Measurements from ENCODE around the gene PPP1R13B. TPM values are rescaled to one million over a fixed set of nuclear protein-coding genes. Genes with fewer than 3 reads are reported as not detected.

PPP1R13B gene
- polyA plus RNA-seq, 1 donor (not counting 4 experiments of a cell fraction or from before 2014, with no cell fraction given), result 7.7 TPM

DNA sequence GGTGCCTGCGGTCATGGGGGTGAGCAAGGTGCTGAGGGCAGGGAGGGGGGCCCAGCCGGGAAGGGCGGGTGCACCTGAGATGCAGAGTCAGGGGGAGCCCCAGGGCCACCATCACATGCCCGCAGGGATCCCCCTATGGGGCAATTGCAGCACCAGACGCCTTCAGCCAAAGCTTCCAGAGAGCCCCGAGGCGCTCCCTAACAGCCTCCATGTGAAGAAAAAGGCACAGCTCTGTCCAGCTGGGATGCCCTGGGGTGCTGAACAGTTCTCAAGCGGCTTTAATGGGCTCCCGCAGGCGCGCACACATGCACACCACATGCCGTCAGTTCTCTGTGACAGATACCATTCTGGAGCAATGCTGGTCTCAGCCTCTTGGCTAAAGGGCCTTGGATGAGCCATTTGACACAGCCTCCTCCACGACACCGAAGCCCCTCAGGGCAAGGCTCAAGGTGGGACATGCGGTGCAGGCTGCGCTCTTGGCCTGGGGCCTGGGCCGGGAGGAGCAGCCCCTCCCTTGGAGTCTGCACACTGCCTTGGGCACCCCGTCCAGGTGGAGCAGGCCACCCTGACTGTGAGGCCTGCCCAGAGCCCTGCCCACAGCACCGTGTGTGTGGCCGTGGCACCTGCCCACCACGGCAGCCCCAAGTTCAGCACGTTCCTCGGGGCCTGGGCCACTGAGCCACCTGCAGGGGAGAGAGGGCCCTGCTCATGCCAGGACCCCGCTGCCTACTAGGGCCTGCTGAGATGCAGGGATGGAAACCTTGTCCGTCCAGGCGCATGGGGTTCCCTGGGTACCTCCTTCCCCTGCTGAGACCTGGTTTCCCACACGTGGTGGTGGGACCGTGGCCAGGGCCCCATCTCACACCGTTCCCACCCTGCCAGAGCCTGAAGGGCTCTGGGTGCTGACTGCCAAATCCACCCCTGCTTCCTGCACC is 139.8 kb downstream of the PPP1R13B start:
- Histone ChIP-seq H3K4me3 (ENCODE audit: control insufficient read depth in 2 of 3, extremely low read depth in 1 of 3, insufficient read depth in 2 of 3, low read depth in 1 of 3, low read length in 3 of 3) (no peak overlapping the region), H3K9me3 (ENCODE audit: control insufficient read depth, low read depth, low read length) (no peaks in the 10 kb centered on the region), H2AFZ (ENCODE audit: control insufficient read depth, low read length) (no peak overlapping the region), H3K4me2 (ENCODE audit: control insufficient read depth, extremely low read depth, insufficient read depth, low read depth, low read length) (no peak overlapping the region), H3K79me2 (ENCODE audit: control insufficient read depth, insufficient read depth, low read length) (peaks cover 4% of the 10 kb centered on the region), H3K36me3 (ENCODE audit: control insufficient read depth in 2 of 2, extremely low read depth in 1 of 2, insufficient read depth in 2 of 2, low read length in 2 of 2) (peaks cover 22 to 30% of the 10 kb centered on the region in 2 experiments), H3K27ac (ENCODE audit: control insufficient read depth, insufficient read depth, low read length) (no peak overlapping the region), H3K9me1 (ENCODE audit: control insufficient read depth, extremely low read depth, insufficient read depth, low read length) (no peaks in the 10 kb centered on the region), H4K20me1 (ENCODE audit: control insufficient read depth, extremely low read depth, insufficient read depth, low read length) (peaks cover 5% of the 10 kb centered on the region), H3K9ac (ENCODE audit: control insufficient read depth, extremely low read depth, insufficient read depth, low read length) (no peak overlapping the region), H3K4me1 (ENCODE audit: control insufficient read depth, extremely low read depth, insufficient read depth, low read length) (peaks cover 23% of the 10 kb centered on the region), H3K27me3 (ENCODE audit: control insufficient read depth, extremely low read depth, insufficient read depth, low read length) (no peaks in the 10 kb centered on the region)
- no peak for FAIRE-seq
- dilution Hi-C loops (cut with MboI; ENCODE audit: extremely low pct_ligation_motif_present, low sequenced_read_pairs), result no loop called here
- DNase-seq (ENCODE audit: low read depth, low spot score), result no peak
- no peak for TF ChIP-seq EZH2 (IDR thresholded peaks at IDR 0.05; ENCODE audit: low read length)
- TF ChIP-seq, protein P1, sequence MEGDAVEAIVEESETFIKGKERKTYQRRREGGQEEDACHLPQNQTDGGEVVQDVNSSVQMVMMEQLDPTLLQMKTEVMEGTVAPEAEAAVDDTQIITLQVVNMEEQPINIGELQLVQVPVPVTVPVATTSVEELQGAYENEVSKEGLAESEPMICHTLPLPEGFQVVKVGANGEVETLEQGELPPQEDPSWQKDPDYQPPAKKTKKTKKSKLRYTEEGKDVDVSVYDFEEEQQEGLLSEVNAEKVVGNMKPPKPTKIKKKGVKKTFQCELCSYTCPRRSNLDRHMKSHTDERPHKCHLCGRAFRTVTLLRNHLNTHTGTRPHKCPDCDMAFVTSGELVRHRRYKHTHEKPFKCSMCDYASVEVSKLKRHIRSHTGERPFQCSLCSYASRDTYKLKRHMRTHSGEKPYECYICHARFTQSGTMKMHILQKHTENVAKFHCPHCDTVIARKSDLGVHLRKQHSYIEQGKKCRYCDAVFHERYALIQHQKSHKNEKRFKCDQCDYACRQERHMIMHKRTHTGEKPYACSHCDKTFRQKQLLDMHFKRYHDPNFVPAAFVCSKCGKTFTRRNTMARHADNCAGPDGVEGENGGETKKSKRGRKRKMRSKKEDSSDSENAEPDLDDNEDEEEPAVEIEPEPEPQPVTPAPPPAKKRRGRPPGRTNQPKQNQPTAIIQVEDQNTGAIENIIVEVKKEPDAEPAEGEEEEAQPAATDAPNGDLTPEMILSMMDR (optimal IDR thresholded peaks at IDR 0.05 in 1 of 3, IDR thresholded peaks at IDR 0.05 in 1 of 3, conservative IDR thresholded peaks at IDR 0.05 in 1 of 3; ENCODE audit: extremely low read depth in 1 of 3, insufficient read depth in 2 of 3, low read length in 3 of 3), result no peak

DNA sequence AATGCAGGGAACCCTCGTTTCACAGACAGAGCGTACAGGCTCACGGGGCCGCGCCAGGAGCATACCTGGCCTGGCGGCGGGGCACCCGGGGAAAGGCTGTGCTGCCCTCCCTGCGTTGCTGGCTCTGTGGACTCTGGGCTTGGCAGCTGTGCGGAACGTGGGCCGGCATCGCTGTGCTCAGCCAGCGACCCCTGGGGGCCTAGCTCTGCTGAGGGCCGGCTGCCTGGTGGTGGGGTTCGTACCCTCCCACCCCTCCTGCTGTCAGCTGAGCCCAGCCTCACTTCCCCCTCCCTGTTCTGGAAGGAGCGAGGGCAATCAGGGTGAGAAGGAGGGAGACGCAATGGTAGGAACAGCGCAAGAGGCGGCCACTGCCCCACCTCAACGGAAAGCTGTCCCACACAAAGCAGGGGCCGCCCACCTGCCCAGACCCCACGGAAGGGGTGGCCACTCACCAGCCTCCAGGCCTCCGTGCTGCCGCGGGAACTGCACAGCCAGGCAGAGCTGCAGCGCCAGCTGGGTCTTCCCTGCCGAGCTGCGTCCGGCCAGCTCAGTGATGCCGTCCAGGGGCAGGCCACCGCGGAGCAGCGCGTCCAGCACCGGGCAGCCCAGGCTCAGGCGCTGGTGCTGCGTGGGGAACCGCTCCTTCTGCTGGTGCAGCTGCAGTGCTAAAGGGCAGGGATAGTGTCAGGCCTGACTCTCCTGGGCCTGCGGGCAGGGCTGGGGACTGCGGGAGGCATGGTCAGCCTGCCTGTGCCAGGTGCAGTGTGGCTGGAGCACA is 140.6 kb downstream of the PPP1R13B start:
- DNase-seq (ENCODE audit: low read depth, low spot score), result no peak
- no peak overlapping the region for H3K27ac ChIP-seq (ENCODE audit: control insufficient read depth, insufficient read depth, low read length)

More for the DNA sequence above, 140.6 kb downstream of the PPP1R13B start:
- Histone ChIP-seq H3K79me2 (ENCODE audit: control insufficient read depth, insufficient read depth, low read length) (peaks cover 2% of the 10 kb centered on the region), H3K4me1 (ENCODE audit: control insufficient read depth, extremely low read depth, insufficient read depth, low read length) (peaks cover 14% of the 10 kb centered on the region), H3K36me3 (ENCODE audit: control insufficient read depth in 2 of 2, extremely low read depth in 1 of 2, insufficient read depth in 2 of 2, low read length in 2 of 2) (peaks cover 30 to 33% of the 10 kb centered on the region in 2 experiments), H2AFZ (ENCODE audit: control insufficient read depth, low read length) (no peak overlapping the region), H4K20me1 (ENCODE audit: control insufficient read depth, extremely low read depth, insufficient read depth, low read length) (peaks cover 5% of the 10 kb centered on the region), H3K4me2 (ENCODE audit: control insufficient read depth, extremely low read depth, insufficient read depth, low read depth, low read length) (no peak overlapping the region), H3K9me3 (ENCODE audit: control insufficient read depth, low read depth, low read length) (no peaks in the 10 kb centered on the region), H3K27me3 (ENCODE audit: control insufficient read depth, extremely low read depth, insufficient read depth, low read length) (no peaks in the 10 kb centered on the region), H3K9me1 (ENCODE audit: control insufficient read depth, extremely low read depth, insufficient read depth, low read length) (no peaks in the 10 kb centered on the region), H3K4me3 (ENCODE audit: control insufficient read depth in 2 of 3, extremely low read depth in 1 of 3, insufficient read depth in 2 of 3, low read depth in 1 of 3, low read length in 3 of 3) (no peak overlapping the region), H3K9ac (ENCODE audit: control insufficient read depth, extremely low read depth, insufficient read depth, low read length) (no peak overlapping the region)
- FAIRE-seq, result no peak
- TF ChIP-seq, protein P1 (optimal IDR thresholded peaks at IDR 0.05 in 1 of 3, IDR thresholded peaks at IDR 0.05 in 1 of 3, conservative IDR thresholded peaks at IDR 0.05 in 1 of 3; ENCODE audit: extremely low read depth in 1 of 3, insufficient read depth in 2 of 3, low read length in 3 of 3), result no peak
- TF ChIP-seq EZH2 (IDR thresholded peaks at IDR 0.05; ENCODE audit: low read length), result no peak
- dilution Hi-C loops (cut with MboI; ENCODE audit: extremely low pct_ligation_motif_present, low sequenced_read_pairs), result no loop called here
